DMS114 treated with DMSO at 0.1 percent for 48 hours (cell line): ENCODE data around the gene NCAPD3.
"Not testable (repeated sequence)": the region's sequence is repeated elsewhere in the genome, so short reads cannot be mapped to it uniquely, and the experiment has no call there.

Experiments
- DNase-seq: peaks from one replicate; lab custom pipeline; 2025; ENCODE audit not compliant: unreplicated experiment; lab: John Stamatoyannopoulos, UW

The NCAPD3 gene

GRCh38 chr11:134224710-134225664 is 1.2 kb upstream of the NCAPD3 start:
- DNase-seq = no peak

- no peak for DNase-seq
Observed at GRCh38 chr11:134223121-134223520, 646 bp downstream of the NCAPD3 start.

GRCh38 chr11:134216816-134217215 is 7.0 kb downstream of the NCAPD3 start:
- no peak for DNase-seq

- DNase-seq = no peak
Observed at GRCh38 chr11:134215836-134216235, 7.9 kb downstream of the NCAPD3 start.

- DNase-seq = peak; percentile 3
Observed at GRCh38 chr11:134207538-134208239, 16.1 kb downstream of the NCAPD3 start.

- no peak for DNase-seq
Observed at GRCh38 chr11:134206185-134206584, 17.6 kb downstream of the NCAPD3 start.

- DNase-seq = no peak
Observed at GRCh38 chr11:134205729-134206128, 18.0 kb downstream of the NCAPD3 start.

GRCh38 chr11:134202661-134203060 is 21.1 kb downstream of the NCAPD3 start:
- DNase-seq = no peak

- no peak for DNase-seq
Observed at GRCh38 chr11:134200688-134201087, 23.1 kb downstream of the NCAPD3 start.

- no peak for DNase-seq
Observed at GRCh38 chr11:134199531-134199930, 24.2 kb downstream of the NCAPD3 start.

GRCh38 chr11:134196756-134197155 is 27.0 kb downstream of the NCAPD3 start:
- no peak for DNase-seq

GRCh38 chr11:134188092-134188491 is 35.7 kb downstream of the NCAPD3 start:
- not testable (repeated sequence) for DNase-seq

- DNase-seq = no peak
Observed at GRCh38 chr11:134181707-134182106, 42.1 kb downstream of the NCAPD3 start.

- no peak for DNase-seq
Observed at GRCh38 chr11:134178032-134178674, 45.6 kb downstream of the NCAPD3 start.

- DNase-seq = no peak
Observed at GRCh38 chr11:134176284-134176683, 47.5 kb downstream of the NCAPD3 start.

GRCh38 chr11:134173296-134173695 is 50.5 kb downstream of the NCAPD3 start:
- no peak for DNase-seq

GRCh38 chr11:134171951-134172350 is 51.8 kb downstream of the NCAPD3 start:
- DNase-seq = no peak

GRCh38 chr11:134170919-134171281 is 52.9 kb downstream of the NCAPD3 start:
- DNase-seq = no peak

- DNase-seq = no peak
Observed at GRCh38 chr11:134170177-134170918, 53.4 kb downstream of the NCAPD3 start.

- DNase-seq = no peak
Observed at GRCh38 chr11:134164490-134165370, 59.0 kb downstream of the NCAPD3 start.
